ENCODE results near the gene PPARG. TPM values are rescaled to one million over a fixed set of nuclear protein-coding genes. Genes with fewer than 3 reads are reported as not detected.
"Not testable (repeated sequence)": the region's sequence is repeated elsewhere in the genome, so short reads cannot be mapped to it uniquely, and the experiment has no call there.

PPARG gene
- total RNA-seq, 4 donors from 2014 or later: 199 to 374 (median 218) TPM

- TF ChIP-seq CTCF (IDR thresholded peaks at IDR 0.05): no peak
- DNase-seq (ENCODE audit: low spot score) (no peak), ATAC-seq (ENCODE audit: low FRiP score) (no peak)
Measured at GRCh38 chr3:12383218-12383617, 94.3 kb downstream of the PPARG start.

DNA sequence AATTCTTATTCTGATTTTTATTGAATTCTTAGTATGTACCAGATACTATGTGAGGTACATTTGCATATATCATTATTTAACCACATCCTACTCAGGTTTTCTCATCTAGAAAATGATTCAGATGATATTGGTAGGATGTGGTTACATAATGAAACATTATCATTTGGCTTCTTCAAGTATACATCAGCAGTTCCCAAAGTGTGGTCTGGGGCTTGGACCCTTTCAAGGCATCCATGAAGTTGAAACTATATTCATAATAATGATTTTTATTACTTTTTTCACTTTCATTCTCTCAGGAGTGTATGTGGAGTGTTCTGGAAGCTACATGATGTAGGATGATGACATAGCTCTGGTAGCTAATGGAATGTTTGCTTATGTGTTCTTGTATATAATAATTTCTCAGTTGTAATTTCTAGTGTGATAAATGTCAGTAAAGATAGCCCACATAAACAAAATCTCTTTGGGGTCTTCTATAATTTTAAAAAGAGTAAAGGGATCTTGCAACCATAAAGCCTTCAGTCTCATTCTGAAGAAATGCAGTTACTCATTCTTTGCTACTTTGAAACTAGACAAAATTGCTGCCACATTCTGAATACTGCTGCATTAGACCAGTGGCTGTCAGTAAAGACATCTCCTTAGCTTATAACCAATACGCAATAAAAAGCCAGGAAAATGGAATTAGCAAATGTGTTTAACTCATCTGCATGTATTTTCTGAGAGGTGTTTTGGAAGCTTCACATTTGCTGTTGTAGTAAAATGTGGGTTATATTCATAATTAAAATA is 95.8 kb downstream of the PPARG start:
- ATAC-seq (ENCODE audit: low FRiP score) (no peak), DNase-seq (ENCODE audit: low spot score) (no peak)
- no peak for TF ChIP-seq CTCF (IDR thresholded peaks at IDR 0.05)

DNA sequence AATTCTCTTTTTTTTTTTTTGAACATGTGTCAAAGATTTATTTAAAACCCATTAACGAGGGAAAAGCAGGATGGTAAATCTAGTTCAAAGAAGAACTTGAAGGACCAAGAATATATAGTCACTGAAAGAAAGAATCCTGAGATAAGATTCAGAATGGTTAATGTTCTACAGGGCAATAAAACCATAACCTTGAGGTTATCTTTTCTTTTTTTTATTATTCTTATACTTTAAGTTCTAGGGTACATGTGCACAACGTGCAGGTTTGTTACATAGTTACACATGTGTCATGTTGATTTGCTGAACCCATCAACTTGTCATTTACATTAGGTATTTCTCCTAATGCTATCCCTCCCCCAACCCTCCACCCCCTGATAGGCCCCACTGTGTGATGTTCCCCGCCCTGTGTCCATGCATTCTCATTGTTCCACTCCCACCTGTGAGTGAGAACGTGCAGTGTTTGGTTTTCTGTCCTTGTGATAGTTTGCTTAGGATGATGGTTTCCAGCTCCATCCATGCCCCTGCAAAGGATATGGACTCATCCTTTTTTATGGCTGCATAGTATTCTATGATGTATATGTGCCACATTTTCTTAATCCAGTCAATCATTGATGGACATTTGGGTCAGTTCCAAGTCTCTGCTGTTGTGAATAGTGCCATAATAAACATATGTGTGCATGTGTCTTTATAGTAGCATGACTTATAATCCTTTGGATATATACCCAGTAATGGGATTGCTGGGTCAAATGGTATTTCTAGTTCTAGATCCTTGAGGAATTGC is 97.8 kb downstream of the PPARG start:
- not testable (repeated sequence) for ATAC-seq (ENCODE audit: low FRiP score)

DNA sequence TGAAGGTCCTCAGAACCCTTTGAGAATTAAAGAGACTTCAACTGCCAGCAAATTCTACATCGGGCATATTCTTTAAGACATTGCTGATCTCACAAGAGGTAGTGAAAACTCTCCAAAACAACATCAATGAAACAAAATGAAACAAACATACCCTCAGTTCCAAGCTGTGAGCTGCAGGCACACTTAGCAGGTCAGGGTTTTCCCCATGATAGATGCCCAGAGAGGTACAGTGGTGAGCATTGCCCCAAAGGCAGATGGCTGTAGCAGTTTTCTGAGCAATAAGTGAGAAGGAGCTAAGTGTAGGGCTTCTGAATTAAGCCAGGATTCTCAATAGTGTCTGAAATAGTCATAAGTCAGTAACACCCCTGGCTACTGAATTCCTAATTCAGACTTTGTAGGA is 99.3 kb downstream of the PPARG start:
- DNase-seq (ENCODE audit: low spot score) (no peak), ATAC-seq (ENCODE audit: low FRiP score) (no peak)
- no peak for TF ChIP-seq CTCF (IDR thresholded peaks at IDR 0.05)

More for the DNA sequence above, 97.8 kb downstream of the PPARG start:
- DNase-seq (ENCODE audit: low spot score): not testable (repeated sequence)

- TF ChIP-seq CTCF (IDR thresholded peaks at IDR 0.05): no peak
- DNase-seq (ENCODE audit: low spot score) (no peak), ATAC-seq (ENCODE audit: low FRiP score) (no peak)
Measured at GRCh38 chr3:12392101-12392878, 103.4 kb downstream of the PPARG start.

DNA sequence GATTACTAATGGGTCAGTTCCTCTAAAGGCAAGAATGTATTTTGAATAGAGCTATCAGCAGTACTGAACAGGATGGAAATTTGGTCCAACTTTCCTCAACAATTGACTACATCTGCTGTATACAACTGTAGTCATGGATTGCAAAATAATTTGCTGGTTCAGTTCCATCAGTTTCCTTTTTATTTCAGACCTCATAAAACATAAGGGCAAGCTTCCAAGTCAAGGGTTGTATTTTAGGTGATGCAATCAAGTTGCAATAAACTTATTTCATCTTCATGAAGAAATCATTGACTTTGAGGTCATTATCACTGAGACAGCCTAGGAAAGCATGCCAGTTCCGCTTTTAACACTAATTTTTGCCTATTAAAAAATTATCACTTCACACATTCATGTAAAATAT is 105.0 kb downstream of the PPARG start:
- DNase-seq (ENCODE audit: low spot score) (no peak), ATAC-seq (ENCODE audit: low FRiP score) (peak; percentile 91)
- TF ChIP-seq CTCF (IDR thresholded peaks at IDR 0.05): no peak

All from omental fat pad (tissue), 4 donors.